ENCODE results near the gene FAM174C. TPM values are rescaled to one million over a fixed set of nuclear protein-coding genes. Genes with fewer than 3 reads are reported as not detected.
"Not testable (repeated sequence)": the region's sequence is repeated elsewhere in the genome, so short reads cannot be mapped to it uniquely, and the experiment has no call there.

Gene FAM174C
- polyA plus RNA-seq, 3 donors: 32.8 to 56.2 (median 40.0) TPM

- H3K4me1 ChIP-seq (ENCODE audit: control insufficient read depth in 1 of 2, insufficient read depth in 2 of 2, low read length in 2 of 2): no peaks in the 10 kb centered on the region
- no peaks in the 10 kb centered on the region for H3K36me3 Mint-ChIP-seq
- no peaks in the 10 kb centered on the region for H3K79me2 ChIP-seq (ENCODE audit: insufficient read depth, low read length)
Measured at GRCh38 chr19:1304197-1304924, 29.0 kb downstream of the FAM174C start.

GRCh38 chr19:1305354-1305753, 30.0 kb downstream of the FAM174C start:
- H3K27me3 ChIP-seq (ENCODE audit: control insufficient read depth in 2 of 2, insufficient read depth in 2 of 2, low read length in 2 of 2); H3K4me1 ChIP-seq (ENCODE audit: control insufficient read depth in 1 of 2, insufficient read depth in 2 of 2, low read length in 2 of 2); H4K20me1 ChIP-seq (ENCODE audit: insufficient read depth, low read length); H3K9ac ChIP-seq (ENCODE audit: insufficient read depth, low read length, poor library complexity, severe bottlenecking); DNase-seq; H3K27ac ChIP-seq (ENCODE audit: low read depth in 1 of 2, low read length in 2 of 2); H3K4me3 ChIP-seq (replicated peaks in 1 of 3; ENCODE audit: low read depth in 2 of 3, low read length in 3 of 3); H3K36me3 ChIP-seq (replicated peaks in 1 of 2; ENCODE audit: control insufficient read depth in 1 of 2, insufficient read depth in 2 of 2, low read length in 2 of 2); H3K36me3 Mint-ChIP-seq; H3K9me3 Mint-ChIP-seq; H3K9me3 ChIP-seq (replicated peaks in 1 of 2; ENCODE audit: control insufficient read depth in 1 of 2, insufficient read depth in 1 of 2, low read length in 2 of 2); H2AFZ ChIP-seq (ENCODE audit: insufficient read depth, low read depth, low read length, poor library complexity, severe bottlenecking); H3K4me1 Mint-ChIP-seq; H3K79me2 ChIP-seq (ENCODE audit: insufficient read depth, low read length); intact Hi-C loops (cut with micrococcal nuclease); H3K4me2 ChIP-seq (replicated peaks; ENCODE audit: extremely low read depth, low read length, poor library complexity, severe bottlenecking); H3K27me3 Mint-ChIP-seq (ENCODE audit: low read depth in 3 of 3); H3K4me3 Mint-ChIP-seq: not testable (repeated sequence)
- 94% methylated on average over 3 of the region's 9 CpGs for WGBS (ENCODE audit: insufficient coverage)
- H3K27ac Mint-ChIP-seq: peak overlapping the region in 1 of 7 donors; percentile 6

More at GRCh38 chr19:1304197-1304924, 29.0 kb downstream of the FAM174C start:
- TF ChIP-seq CTCF (IDR thresholded peaks at IDR 0.05): no peak
- Histone ChIP-seq H2AFZ (ENCODE audit: insufficient read depth, low read depth, low read length, poor library complexity, severe bottlenecking) (no peak overlapping the region), H3K4me3 (replicated peaks in 1 of 3; ENCODE audit: low read depth in 2 of 3, low read length in 3 of 3) (no peak overlapping the region), H3K9me3 (replicated peaks in 1 of 2; ENCODE audit: control insufficient read depth in 1 of 2, insufficient read depth in 1 of 2, low read length in 2 of 2) (no peaks in the 10 kb centered on the region), H3K9ac (ENCODE audit: insufficient read depth, low read length, poor library complexity, severe bottlenecking) (no peak overlapping the region), H3K27ac (ENCODE audit: low read depth in 1 of 2, low read length in 2 of 2) (no peak overlapping the region), H3K4me2 (replicated peaks; ENCODE audit: extremely low read depth, low read length, poor library complexity, severe bottlenecking) (no peak overlapping the region), H3K27me3 (ENCODE audit: control insufficient read depth in 2 of 2, insufficient read depth in 2 of 2, low read length in 2 of 2) (no peaks in the 10 kb centered on the region), H4K20me1 (ENCODE audit: insufficient read depth, low read length) (no peaks in the 10 kb centered on the region), H3K36me3 (replicated peaks in 1 of 2; ENCODE audit: control insufficient read depth in 1 of 2, insufficient read depth in 2 of 2, low read length in 2 of 2) (no peaks in the 10 kb centered on the region)
- Mint-ChIP-seq H3K9me3 (peaks cover 0 to 1% (median 0%) of the 10 kb centered on the region in 7 donors), H3K27ac (peak overlapping the region in 1 of 7 donors; percentile 7), H3K4me3 (no peak overlapping the region), H3K27me3 (ENCODE audit: low read depth in 3 of 3) (peaks cover 0 to 4% (median 2%) of the 10 kb centered on the region in 3 donors), H3K4me1 (no peaks in the 10 kb centered on the region)
- no peak for DNase-seq
- 96% methylated on average over 28 of the region's 28 CpGs for WGBS (ENCODE audit: insufficient coverage)
- intact Hi-C loops (cut with micrococcal nuclease): no loop called here

All from CD14-positive monocyte (primary cell).